Measurements from ENCODE around the gene ITPK1.

The ITPK1 gene

DNA sequence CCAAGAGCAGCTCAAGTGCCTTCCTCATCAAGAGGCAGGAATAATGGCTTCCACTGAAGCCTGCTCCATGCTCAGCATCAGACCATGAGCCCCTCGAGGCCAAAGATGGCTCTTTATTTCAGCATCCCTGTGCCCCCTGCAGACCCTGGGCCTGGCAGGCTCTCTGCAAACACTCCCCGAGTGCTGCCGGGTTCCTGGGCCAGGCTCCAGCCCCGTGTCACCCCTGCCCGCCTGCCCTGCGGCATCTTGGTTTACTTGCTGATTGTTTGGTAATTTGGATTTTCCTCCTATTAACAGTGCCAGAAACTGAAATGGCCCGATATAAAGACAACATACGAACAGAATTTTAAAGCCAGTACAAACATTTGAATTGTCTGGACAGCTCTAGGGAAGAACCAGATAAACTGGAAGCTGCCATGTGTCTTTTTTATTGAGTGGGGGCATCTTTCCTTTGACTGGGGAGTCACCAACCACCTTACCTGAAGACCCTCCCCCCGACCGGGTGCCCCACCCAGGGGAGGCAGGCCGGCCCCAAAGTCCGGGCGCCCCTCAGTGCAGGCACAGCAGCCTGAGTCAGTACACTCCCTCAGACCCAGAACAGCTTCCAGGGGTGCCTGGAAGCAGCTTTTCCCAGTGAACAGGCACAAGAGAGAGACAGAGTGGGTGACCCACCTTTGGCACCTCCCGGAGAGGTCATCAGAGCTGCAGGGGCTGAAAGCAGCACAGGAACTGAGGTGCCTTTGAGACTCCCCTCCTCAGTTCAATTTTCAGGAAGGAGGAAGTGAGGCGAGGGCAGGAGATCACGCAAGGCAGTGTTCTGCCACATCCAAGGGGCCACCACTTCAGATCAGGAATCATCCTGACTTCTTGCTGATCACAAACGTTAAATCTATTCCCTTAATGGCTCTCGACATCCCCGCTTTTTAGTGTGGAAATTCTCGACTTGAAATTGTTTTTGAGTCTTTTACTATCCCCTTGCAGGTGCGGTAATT, 30.6 kb downstream of the ITPK1 start:
- peak overlapping the region; percentile 49 to 75 for H3K4me3 Mint-ChIP-seq

DNA sequence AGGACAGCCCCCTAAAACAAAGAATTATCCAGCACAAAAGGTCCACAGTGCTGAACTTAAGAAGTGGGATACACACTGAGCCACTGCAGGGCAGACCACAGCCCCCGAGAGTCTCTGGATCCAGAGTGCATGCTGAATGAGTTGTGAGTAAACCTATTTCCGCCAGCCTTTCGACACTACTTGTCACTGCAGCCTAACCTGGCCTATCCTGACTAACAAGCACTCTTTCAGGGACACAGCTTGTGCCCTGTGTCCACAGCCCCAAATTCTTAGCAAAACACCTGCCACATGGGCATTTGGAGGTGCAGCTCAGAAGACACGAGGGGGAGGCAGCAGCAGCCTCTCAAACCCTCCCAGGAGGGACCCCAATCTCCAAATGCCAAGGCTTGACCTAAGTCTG, 31.3 kb downstream of the ITPK1 start:
- ATAC-seq (no peak), DNase-seq (no peak)
- Mint-ChIP-seq H3K4me1 (peaks cover 93% of the 10 kb centered on the region), H3K27me3 (no peaks in the 10 kb centered on the region), H3K27ac (no peak overlapping the region), H3K4me3 (no peak overlapping the region), H3K9me3 (peaks cover 0 to 10% of the 10 kb centered on the region in 2 donors)

More for the DNA sequence above, 30.6 kb downstream of the ITPK1 start:
- H3K4me1 Mint-ChIP-seq: peaks cover 93% of the 10 kb centered on the region
- ATAC-seq (no peak), DNase-seq (no peak)
- peak overlapping the region; percentile 44 to 91 for H3K27ac Mint-ChIP-seq
- H3K9me3 Mint-ChIP-seq: peaks cover 0 to 10% of the 10 kb centered on the region in 2 donors
- no peaks in the 10 kb centered on the region for H3K27me3 Mint-ChIP-seq

DNA sequence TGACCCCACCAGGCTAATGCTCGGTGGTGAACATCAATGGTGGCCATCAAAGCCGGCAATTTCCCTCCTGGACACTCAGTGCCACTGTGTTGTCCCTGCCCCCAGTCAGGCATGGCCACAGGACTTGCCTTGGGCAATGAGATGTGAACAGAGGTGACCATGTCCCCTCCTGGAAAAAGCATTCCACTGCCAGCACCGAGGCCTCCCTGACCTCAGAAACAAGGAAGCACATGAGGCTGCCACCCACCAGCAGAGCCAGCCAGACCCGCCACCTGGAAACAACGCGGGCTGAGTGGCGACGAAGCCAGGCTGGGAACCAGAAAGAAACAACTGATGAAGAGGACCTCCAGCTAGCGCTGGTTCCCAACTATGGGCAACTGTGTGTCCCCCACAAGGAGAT, 31.8 kb downstream of the ITPK1 start:
- Mint-ChIP-seq H3K4me3 (no peak overlapping the region), H3K4me1 (peaks cover 93% of the 10 kb centered on the region), H3K27ac (peak overlapping the region in 1 of 2 donors; percentile 46), H3K9me3 (peaks cover 0 to 10% of the 10 kb centered on the region in 2 donors), H3K27me3 (no peaks in the 10 kb centered on the region)
- DNase-seq (no peak), ATAC-seq (no peak)

DNA sequence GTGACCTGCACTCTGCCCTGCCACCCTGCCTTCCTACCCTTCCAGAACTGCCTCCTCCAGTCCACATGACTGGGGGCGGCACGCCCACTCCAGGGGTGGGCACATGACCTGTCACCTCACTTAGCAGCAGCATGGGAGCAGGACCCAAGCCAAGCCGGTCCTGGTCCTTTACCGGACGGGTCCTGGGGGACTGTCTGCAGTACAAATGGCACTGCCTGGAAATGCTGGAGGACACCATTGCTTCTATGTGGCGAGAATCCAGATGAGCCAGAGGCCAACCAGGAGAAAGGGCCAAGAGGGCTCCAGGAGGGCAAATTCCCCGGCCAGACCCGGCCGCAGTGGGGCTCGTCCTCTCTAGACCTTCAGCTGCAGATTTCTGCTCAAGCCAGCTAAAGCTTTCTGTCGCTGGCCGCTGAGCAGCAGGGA, 33.1 kb downstream of the ITPK1 start:
- peaks cover 0 to 10% of the 10 kb centered on the region in 2 donors for H3K9me3 Mint-ChIP-seq
- DNase-seq: no peak
- H3K4me3 Mint-ChIP-seq: peak overlapping the region in 1 of 2 donors; percentile 66
- no peaks in the 10 kb centered on the region for H3K27me3 Mint-ChIP-seq
- H3K27ac Mint-ChIP-seq: peak overlapping the region in 1 of 2 donors; percentile 96
- no peak for ATAC-seq
- H3K4me1 Mint-ChIP-seq: peaks cover 93% of the 10 kb centered on the region

DNA sequence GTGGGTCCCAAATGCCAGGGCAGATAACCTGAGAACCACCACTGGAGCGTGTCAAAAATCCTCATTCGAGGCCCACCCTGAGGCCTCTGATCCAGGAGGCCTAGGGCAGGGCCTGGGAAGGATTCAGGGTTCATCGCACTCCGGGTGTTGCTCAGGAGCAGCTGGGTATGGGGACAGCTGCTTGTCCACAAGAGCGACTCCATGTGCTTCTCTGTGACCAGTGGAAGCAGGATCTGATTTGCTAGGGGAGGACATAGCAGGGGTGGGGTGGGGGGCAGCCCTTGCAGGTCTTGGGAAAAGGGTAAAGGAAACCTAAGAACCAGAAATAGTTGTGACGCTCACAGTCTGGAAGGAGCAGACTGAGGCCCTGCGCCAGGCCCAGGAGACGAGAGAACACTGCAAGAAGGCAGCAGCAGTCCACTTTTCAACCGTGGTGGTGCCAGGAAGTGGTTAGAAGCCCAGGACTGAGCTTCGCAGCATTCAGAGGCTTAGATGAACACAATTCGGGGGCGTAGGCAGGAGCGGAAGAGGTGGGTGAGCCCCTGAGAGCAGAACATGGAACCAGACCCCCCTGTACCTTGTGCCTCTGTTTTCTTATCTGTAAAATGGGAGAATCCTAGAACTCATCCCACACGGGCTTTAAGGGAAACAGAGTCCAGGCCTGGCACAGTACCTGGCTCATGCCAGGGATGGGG, 33.7 kb downstream of the ITPK1 start:
- Mint-ChIP-seq H3K4me1 (peaks cover 93% of the 10 kb centered on the region), H3K27ac (peak overlapping the region; percentile 95 to 96), H3K9me3 (peaks cover 0 to 10% of the 10 kb centered on the region in 2 donors), H3K27me3 (no peaks in the 10 kb centered on the region), H3K4me3 (peak overlapping the region; percentile 66 to 75)
- ATAC-seq (peak; percentile 76), DNase-seq (peak; percentile 63 to 69)

GRCh38 chr14:93079865-93080403, 35.8 kb downstream of the ITPK1 start:
- no peak overlapping the region for H3K4me3 Mint-ChIP-seq
- no peaks in the 10 kb centered on the region for H3K27me3 Mint-ChIP-seq
- H3K27ac Mint-ChIP-seq: no peak overlapping the region
- H3K9me3 Mint-ChIP-seq: peaks cover 0 to 10% of the 10 kb centered on the region in 2 donors
- no peak for DNase-seq
- ATAC-seq: no peak
- peaks cover 93% of the 10 kb centered on the region for H3K4me1 Mint-ChIP-seq

- Mint-ChIP-seq H3K4me1 (peaks cover 93% of the 10 kb centered on the region), H3K4me3 (peak overlapping the region in 1 of 2 donors; percentile 58), H3K27ac (peak overlapping the region in 1 of 2 donors; percentile 1), H3K27me3 (no peaks in the 10 kb centered on the region), H3K9me3 (peaks cover 0 to 5% of the 10 kb centered on the region in 2 donors)
- DNase-seq: no peak
- no peak for ATAC-seq
Measured at GRCh38 chr14:93079321-93079720, 36.4 kb downstream of the ITPK1 start.

GRCh38 chr14:93078870-93079269, 36.9 kb downstream of the ITPK1 start:
- Mint-ChIP-seq H3K4me1 (peaks cover 93% of the 10 kb centered on the region), H3K4me3 (peak overlapping the region; percentile 9 to 58), H3K27me3 (no peaks in the 10 kb centered on the region), H3K9me3 (peaks cover 0 to under 1% of the 10 kb centered on the region in 2 donors), H3K27ac (peak overlapping the region in 1 of 2 donors; percentile 1)
- DNase-seq (no peak), ATAC-seq (no peak)

DNA sequence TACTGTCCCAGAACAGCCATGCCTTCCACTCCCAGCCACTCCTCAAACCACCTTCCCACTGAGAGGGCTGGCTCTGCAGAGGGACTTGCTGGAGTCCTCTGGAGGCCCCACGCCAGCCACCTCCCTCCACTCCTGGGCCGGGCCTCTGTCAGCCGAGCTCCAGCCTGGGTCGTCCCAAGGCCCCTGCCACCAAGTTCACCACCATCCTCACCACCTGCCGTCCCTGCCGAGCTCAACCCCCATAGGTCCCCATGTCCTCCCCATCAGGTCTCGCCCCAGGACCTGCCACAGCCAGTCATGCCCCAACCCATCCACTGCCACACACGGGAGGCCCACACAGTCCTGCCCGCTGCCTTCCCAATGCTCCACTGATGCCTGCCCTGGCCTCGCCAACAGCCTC, 39.0 kb downstream of the ITPK1 start:
- Mint-ChIP-seq H3K27me3 (no peaks in the 10 kb centered on the region), H3K4me3 (peak overlapping the region in 1 of 2 donors; percentile 46), H3K4me1 (peaks cover 87% of the 10 kb centered on the region), H3K27ac (no peak overlapping the region), H3K9me3 (no peaks in the 10 kb centered on the region)
- peak; percentile 8 for ATAC-seq
- DNase-seq: no peak

GRCh38 chr14:93075891-93076290, 39.8 kb downstream of the ITPK1 start:
- no peak for DNase-seq

DNA sequence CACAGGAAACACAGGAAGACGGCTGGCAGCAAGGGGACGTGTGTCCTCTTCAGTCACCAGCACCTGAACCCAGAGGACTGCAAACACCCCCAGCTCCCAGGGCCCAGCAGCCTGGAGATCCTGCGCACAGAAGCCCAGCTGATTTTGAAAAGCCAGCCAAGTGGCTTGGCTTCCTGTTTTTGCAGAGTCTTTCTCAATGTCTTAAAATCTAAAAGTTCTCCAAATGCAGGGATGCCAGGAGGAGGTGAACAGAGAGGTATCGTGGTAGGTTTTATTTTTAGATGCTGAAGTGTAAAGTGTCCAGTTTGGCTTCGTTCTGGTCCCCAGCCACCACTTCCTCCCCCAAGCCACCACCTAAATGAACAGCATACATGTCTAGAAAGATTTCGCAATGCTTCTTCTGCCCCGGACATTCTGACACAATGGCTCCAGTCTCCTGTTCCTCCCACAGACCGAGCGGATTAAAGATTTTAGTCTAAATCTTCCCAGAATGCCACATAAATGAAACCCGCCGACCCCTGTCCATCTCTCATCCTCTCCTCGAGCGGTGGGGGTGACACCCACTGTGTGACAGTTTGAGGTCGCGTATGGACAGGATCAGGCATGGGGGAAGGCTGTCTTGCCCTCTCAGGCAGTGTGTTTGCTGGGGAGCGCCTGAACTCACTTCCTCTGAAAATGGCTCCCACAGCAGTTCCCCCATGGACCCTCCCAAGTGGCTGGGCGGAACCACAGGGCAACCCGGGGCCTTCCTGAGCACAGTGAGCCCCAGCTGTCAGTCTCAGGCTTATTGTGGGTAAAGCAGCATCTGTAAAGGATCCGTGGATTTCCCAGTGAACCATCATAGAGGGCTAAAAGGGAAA, 41.6 kb downstream of the ITPK1 start:
- H3K4me1 Mint-ChIP-seq: peaks cover 90% of the 10 kb centered on the region
- ATAC-seq: peak; percentile 58
- no peak for DNase-seq
- no peaks in the 10 kb centered on the region for H3K27me3 Mint-ChIP-seq
- no peaks in the 10 kb centered on the region for H3K9me3 Mint-ChIP-seq
- peak overlapping the region; percentile 63 to 83 for H3K4me3 Mint-ChIP-seq
- peak overlapping the region; percentile 92 to 97 for H3K27ac Mint-ChIP-seq

More at GRCh38 chr14:93075891-93076290, 39.8 kb downstream of the ITPK1 start:
- no peaks in the 10 kb centered on the region for H3K27me3 Mint-ChIP-seq
- H3K4me3 Mint-ChIP-seq: peak overlapping the region in 1 of 2 donors; percentile 65
- peaks cover 85% of the 10 kb centered on the region for H3K4me1 Mint-ChIP-seq
- no peaks in the 10 kb centered on the region for H3K9me3 Mint-ChIP-seq
- no peak for ATAC-seq
- peak overlapping the region; percentile 63 to 81 for H3K27ac Mint-ChIP-seq

- Mint-ChIP-seq H3K27me3 (no peaks in the 10 kb centered on the region), H3K9me3 (no peaks in the 10 kb centered on the region), H3K4me1 (peaks cover 90% of the 10 kb centered on the region), H3K4me3 (peak overlapping the region; percentile 63 to 83), H3K27ac (peak overlapping the region in 1 of 2 donors; percentile 70)
- ATAC-seq: no peak
- DNase-seq: no peak
Measured at GRCh38 chr14:93073358-93073707, 42.4 kb downstream of the ITPK1 start.

DNA sequence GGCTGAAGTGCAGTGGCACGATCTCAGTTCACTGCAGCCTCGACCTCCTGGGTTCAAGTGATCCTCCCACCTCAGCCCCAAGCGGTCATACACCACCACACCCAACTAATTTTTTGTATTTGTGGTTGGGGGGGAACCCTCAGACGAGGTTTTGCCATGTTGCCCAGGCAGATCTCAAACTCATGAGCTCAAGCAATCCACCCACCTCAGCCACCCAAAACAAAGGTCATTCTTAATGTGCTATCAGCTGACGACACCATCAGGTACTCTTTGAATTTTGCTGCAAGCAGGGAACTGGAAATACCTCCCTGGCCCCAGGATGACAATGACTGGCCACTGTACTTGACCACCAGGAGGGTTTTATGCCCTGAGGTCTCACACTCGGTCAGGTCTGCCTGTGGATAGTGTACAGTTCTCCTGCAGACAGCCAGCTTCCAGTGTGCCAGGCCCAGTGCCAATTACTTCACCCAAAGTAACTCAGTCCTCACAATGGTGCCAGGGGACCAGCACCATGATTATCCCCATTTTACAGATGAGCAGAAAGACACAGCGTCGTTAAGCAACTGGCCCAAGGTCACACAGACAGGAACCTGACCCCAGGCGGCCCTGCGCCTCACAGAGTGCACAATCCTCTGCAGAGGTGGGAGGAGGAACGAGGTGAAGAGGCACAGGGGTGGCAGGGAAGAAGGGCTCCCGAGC, 42.9 kb downstream of the ITPK1 start:
- peak overlapping the region; percentile 34 to 83 for H3K4me3 Mint-ChIP-seq
- peaks cover 90% of the 10 kb centered on the region for H3K4me1 Mint-ChIP-seq
- H3K27ac Mint-ChIP-seq: no peak overlapping the region
- DNase-seq (peak in 1 of 2 donors; percentile 52), ATAC-seq (peak; percentile 58)
- H3K27me3 Mint-ChIP-seq: no peaks in the 10 kb centered on the region
- no peaks in the 10 kb centered on the region for H3K9me3 Mint-ChIP-seq

DNA sequence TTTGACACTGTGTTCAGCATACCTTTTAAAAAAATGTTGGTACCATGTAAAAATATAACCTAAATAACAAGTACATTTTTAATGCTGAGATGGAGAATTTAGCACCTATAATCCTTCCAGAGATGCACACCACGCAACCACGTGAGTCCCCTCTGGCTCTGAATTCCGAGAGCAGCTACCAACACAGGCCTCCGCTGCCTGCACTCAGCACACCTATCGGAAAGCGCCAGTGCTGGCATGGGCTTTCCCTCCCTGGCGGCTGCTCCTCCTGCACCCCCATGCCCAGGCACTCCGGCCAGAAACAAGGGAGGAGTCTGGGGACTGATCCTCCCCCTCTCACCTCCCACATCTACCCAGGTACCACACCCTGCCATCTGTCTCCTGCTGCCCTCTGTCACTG, 47.0 kb downstream of the ITPK1 start:
- Mint-ChIP-seq H3K27ac (peak overlapping the region in 1 of 2 donors; percentile 38), H3K4me3 (peak overlapping the region in 1 of 2 donors; percentile 35), H3K27me3 (no peaks in the 10 kb centered on the region), H3K4me1 (peaks cover 89% of the 10 kb centered on the region), H3K9me3 (no peaks in the 10 kb centered on the region)
- ATAC-seq (no peak), DNase-seq (no peak)

All from stimulated activated naive CD8-positive, alpha-beta T cell treated with anti-CD3 and anti-CD28 coated beads, Interleukin-15, amount 100 ng/mL, for 72 hours (primary cell).